GM19025 (cell line): ENCODE measurements around the gene TBX3.

Experiments
- ATAC-seq: cut with Tn5 transposase; IDR thresholded peaks from one replicate; pipeline ENCODE4 v1.9.1; 2021; ENCODE audit warnings: mild to moderate bottlenecking, low read depth, moderate library complexity; ENCODE audit not compliant: unreplicated experiment

The TBX3 gene

DNA sequence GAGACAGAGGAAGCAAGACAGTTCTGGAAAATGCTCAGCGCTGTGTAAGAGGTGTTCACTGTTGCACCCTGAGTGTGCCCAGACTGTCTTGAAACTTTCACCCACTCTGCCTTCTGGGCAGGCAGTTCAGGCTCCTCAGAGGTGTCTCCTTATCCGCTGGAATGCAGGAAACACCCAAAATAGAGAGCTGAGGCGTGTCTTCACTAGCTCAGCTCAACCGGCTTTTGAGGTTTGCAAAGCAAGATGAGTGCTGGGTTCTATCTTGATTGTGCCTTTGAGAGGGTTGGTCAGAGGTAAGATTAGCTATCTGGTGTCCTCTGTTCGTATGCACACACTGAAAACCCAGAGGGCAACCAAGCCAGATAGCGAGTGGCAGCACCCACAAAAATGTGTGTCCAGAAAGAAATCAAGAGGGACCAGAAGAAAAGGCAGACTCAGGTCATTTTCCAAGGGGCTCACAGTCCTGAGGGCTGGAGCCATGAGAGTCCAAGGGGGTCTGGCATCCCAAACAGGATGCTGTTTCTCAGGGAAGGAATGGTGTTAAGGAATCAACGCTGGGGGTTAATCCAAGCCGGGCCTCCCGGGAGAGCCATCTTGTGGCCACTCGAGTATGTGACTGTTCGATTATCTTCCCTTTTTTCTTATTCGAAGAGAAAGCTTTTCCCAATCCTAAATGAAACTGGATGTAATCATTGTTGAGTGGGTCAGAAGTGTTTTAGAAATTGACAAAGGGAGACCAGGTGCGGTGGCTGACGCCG is 47.1 kb downstream of the TBX3 start:
- ATAC-seq = no peak

DNA sequence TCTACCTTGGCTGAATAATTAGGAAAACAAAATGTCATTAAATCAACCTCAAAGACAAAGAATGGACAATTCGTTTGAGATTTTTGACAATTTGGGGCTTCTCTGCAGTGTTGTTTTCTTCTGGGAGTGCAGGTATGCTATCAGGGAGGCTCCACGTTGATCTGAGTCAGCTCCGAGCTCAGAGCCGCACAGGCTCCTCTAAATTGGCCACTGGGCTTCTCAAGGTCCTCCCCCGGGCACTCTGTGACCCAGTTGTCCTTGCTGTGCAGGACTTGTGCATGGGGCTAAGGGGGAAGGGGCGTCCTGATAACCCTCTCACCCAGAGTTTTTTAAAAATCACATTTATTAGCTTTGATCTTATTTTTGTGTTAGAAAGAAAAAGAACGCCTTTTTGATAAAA is 52.7 kb downstream of the TBX3 start:
- ATAC-seq = no peak

DNA sequence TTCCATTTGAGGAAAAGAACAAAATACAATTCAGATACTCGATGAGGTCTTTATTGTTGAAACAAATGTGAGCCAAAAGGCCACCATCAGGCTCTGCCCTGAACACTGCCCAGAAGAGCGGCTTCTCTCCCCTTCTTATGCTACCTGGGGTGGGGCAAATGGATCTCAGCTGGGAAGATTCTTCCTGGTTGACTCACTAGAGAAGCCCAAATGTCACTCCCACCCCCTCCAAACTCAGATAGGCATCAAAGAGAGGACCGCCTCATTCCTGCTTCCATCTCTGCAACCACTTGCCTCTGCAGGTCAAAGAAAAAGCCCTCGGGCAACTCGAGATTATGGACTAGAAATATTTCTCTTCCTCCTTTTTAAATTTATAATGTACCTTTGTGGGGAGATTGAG is 55.8 kb downstream of the TBX3 start:
- ATAC-seq = no peak

DNA sequence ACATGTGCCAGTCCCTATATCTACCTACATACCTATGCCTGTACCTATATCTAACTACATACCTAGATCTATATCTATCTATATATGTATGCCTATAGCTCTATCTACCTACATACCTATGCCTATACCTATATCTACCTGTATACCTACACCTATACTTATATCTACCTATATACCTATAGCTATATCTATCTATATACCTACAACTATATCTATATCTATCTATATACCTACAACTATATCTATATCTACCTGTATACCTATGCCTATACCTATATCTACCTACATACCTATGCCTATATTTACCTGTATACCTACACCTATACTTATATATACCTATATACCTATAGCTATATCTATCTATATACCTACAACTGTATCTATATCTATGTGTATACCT is 56.6 kb downstream of the TBX3 start:
- no peak for ATAC-seq

DNA sequence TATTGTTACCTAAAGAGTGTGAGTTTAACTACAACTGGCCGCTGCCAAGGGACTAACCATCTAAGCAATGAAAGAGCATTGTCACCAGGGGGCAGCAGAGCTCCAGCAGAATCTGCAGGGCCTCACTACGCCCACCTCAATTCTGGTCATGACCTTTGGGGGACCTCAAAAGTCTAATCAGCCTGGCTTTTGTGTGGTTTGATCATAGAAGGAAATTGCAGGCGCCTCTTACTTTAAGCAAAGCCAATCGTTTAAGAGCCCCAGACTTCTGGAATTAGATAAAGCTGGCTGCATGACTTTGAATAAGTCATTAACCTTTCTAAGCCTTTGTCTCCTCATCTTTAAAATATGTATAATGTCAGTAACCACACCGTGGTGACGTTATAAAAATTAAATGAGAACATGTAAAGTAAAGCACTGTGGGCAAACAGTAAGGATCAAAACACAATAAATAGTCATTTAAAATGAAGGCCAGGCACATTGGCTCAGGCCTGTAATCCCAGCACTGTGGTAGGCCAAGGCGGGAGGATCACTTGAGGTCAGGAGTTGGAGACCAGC is 58.6 kb downstream of the TBX3 start:
- ATAC-seq = no peak

GRCh38 chr12:114623737-114624136 is 60.2 kb downstream of the TBX3 start:
- no peak for ATAC-seq
